B cell (primary cell): ENCODE measurements around the gene MSANTD3. TPM values are rescaled to one million over a fixed set of nuclear protein-coding genes. Genes with fewer than 3 reads are reported as not detected.

Experiments
- ATAC-seq: fragments of 200-7000 bp; cut with Tn5 transposase; one replicate; pipeline ENCODE4 v1.10.0; 2021; ENCODE audit warnings: low read depth, mild to moderate bottlenecking, moderate number of reproducible peaks, moderate library complexity
- CTCF ChIA-PET: fragments of 350-600 bp; sonication (Branson Sonifier 250); formaldehyde crosslinking; loops from one replicate; lab custom pipeline; 2021; ENCODE audit warnings: antibody characterized with exemption, inconsistent platforms; lab: Charles Lee
- POLR2A ChIA-PET: fragments of 350-600 bp; sonication (Branson Sonifier 250); formaldehyde crosslinking; loops from one replicate; lab custom pipeline; 2021; ENCODE audit warnings: antibody characterized with exemption; lab: Charles Lee
- DNase-seq: peaks from one replicate; pipeline ENCODE4 v3.0.0; 2013
- H2AFZ ChIP-seq: 2 replicates; pipeline ENCODE4 v1.6.1; 2012; ENCODE audit warnings: mild to moderate bottlenecking, low read depth, low read length; ENCODE audit not compliant: insufficient read depth, poor library complexity, severe bottlenecking
- H3K27ac ChIP-seq, 2 donors: 1 replicate in 1 of 2; 2 replicates in 1 of 2; pipeline ENCODE4 v1.5.1; 2012 to 2013; ENCODE audit warnings: low read length in 2 of 2, mild to moderate bottlenecking in 2 of 2, moderate library complexity in 1 of 2
- H3K27me3 ChIP-seq, 4 experiments: fragments of 200-600 bp in 1 of 4; sonication (generic) in 1 of 4; replicated peaks in 1 of 4; 1 replicate in 2 of 4; 2 replicates in 2 of 4; pipeline versions ENCODE4 v1.6.1 to v1.7.0; 2013 to 2016; ENCODE audit warnings: low read length in 3 of 4, mild to moderate bottlenecking in 2 of 4, mixed read lengths in 1 of 4, moderate library complexity in 1 of 4; ENCODE audit not compliant: insufficient read depth in 4 of 4, control insufficient read depth in 3 of 4; ENCODE audit errors: control extremely low read depth in 1 of 4
- H3K36me3 ChIP-seq, 2 experiments: replicated peaks in 1 of 2; 1 replicate in 1 of 2; 2 replicates in 1 of 2; pipeline versions ENCODE4 v1.6.1 to v1.7.1; 2013; ENCODE audit warnings: low read length in 1 of 2; ENCODE audit not compliant: insufficient read depth in 2 of 2, control insufficient read depth in 1 of 2; ENCODE audit errors: control extremely low read depth in 1 of 2, extremely low read depth in 1 of 2
- H3K4me1 ChIP-seq, 2 donors: fragments of 200-600 bp in 1 of 2; sonication (generic) in 1 of 2; 1 replicate in 1 of 2; 2 replicates in 1 of 2; pipeline versions ENCODE4 v1.5.1 to v1.6.1; 2013 to 2017; ENCODE audit warnings: low read length in 2 of 2; ENCODE audit not compliant: control insufficient read depth in 2 of 2, insufficient read depth in 2 of 2
- H3K4me2 ChIP-seq: replicated peaks from 2 replicates; pipeline ENCODE3; 2012; ENCODE audit warnings: mild to moderate bottlenecking, low read depth, low read length; ENCODE audit not compliant: poor library complexity, severe bottlenecking
- H3K4me3 ChIP-seq, 5 experiments: fragments of 200-600 bp in 1 of 5; sonication (generic) in 1 of 5; 1 replicate in 3 of 5; 2 replicates in 2 of 5; pipeline versions ENCODE4 v1.5.1 to v1.7.0; 2011 to 2016; ENCODE audit warnings: low read length in 4 of 5, mild to moderate bottlenecking in 4 of 5, low read depth in 2 of 5, control low read depth in 1 of 5, moderate library complexity in 1 of 5; ENCODE audit not compliant: insufficient read depth in 1 of 5; ENCODE audit errors: control extremely low read depth in 1 of 5, extremely low read depth in 1 of 5
- H3K79me2 ChIP-seq: fragments of 200-600 bp; sonication (generic); one replicate; pipeline ENCODE4 v1.6.0; 2016; ENCODE audit warnings: low read length; ENCODE audit not compliant: control insufficient read depth, insufficient read depth
- H3K9ac ChIP-seq: fragments of 200-600 bp; sonication (generic); 2 replicates; pipeline ENCODE4 v1.6.1; 2017; ENCODE audit warnings: mild to moderate bottlenecking, low read length, moderate library complexity
- H3K9me3 ChIP-seq, 3 donors: one replicate each; pipeline versions ENCODE4 v1.6.1 to v1.7.1; 2013; ENCODE audit warnings: low read length in 2 of 3; ENCODE audit not compliant: control insufficient read depth in 2 of 3, insufficient read depth in 1 of 3; ENCODE audit errors: control extremely low read depth in 1 of 3
- H4K20me1 ChIP-seq: 2 replicates; pipeline ENCODE4 v1.6.0; 2012; ENCODE audit warnings: mild to moderate bottlenecking, low read length; ENCODE audit not compliant: insufficient read depth, control insufficient read depth, poor library complexity, severe bottlenecking
- H3K27ac Mint-ChIP-seq: one replicate; pipeline ENCODE4 v1.8.0; 2021; ENCODE audit warnings: mixed read lengths
- H3K27me3 Mint-ChIP-seq: one replicate; pipeline ENCODE4 v1.8.0; 2021; ENCODE audit warnings: mixed read lengths
- H3K4me1 Mint-ChIP-seq: one replicate; pipeline ENCODE4 v1.8.0; 2021; ENCODE audit warnings: mixed read lengths
- H3K4me3 Mint-ChIP-seq: one replicate; pipeline ENCODE4 v1.8.0; 2021; ENCODE audit warnings: mixed read lengths
- H3K9me3 Mint-ChIP-seq: one replicate; pipeline ENCODE4 v1.8.0; 2022; ENCODE audit warnings: mixed read lengths; ENCODE audit not compliant: insufficient read depth
- EZH2 ChIP-seq: IDR thresholded peaks from 2 replicates; pipeline ENCODE4 v1.6.1; 2012; ENCODE audit warnings: borderline replicate concordance, low read depth, mild to moderate bottlenecking, moderate library complexity, low read length; ENCODE audit not compliant: insufficient read depth, poor library complexity, severe bottlenecking
- WGBS: methylation state at CpG from one replicate; pipeline ENCODE4 v1.1.5; 2013; ENCODE audit warnings: missing lambda C conversion rate; ENCODE audit not compliant: insufficient coverage; 5-methylcytosine and 5-hydroxymethylcytosine counted together
- intact Hi-C: fragments of 100-400 bp; cut with micrococcal nuclease; formaldehyde crosslinking; loops from one replicate; pipeline ENCODE4 v1.10.0; 2022
- polyA plus RNA-seq: library from polyadenylated mRNA; depleted of rRNA; stranded (reverse); fragments of >200 nt; gene quantifications from 2 replicates; pipeline ENCODE4 v1.2.3, GENCODE V29; 2012
- total RNA-seq, 2 donors: library from RNA; stranded (reverse); fragments of 120-200 nt in 1 of 2; gene quantifications; 1 replicate in 1 of 2; 2 replicates in 1 of 2; pipeline versions ENCODE4 v1.2.3 to v1.2.4, GENCODE V29; 2013 to 2022
- TF ChIP-seq, protein P1 (sequence below): fragments of 200-600 bp; IDR thresholded peaks from one replicate; pipeline ENCODE4 v1.8.0; 2022; ENCODE audit warnings: antibody characterized with exemption, mild to moderate bottlenecking

Gene MSANTD3
- total and polyA plus RNA-seq, 2 donors (not counting 1 experiment from before 2014, with no cell fraction given): 5.9 to 12.1 TPM

DNA sequence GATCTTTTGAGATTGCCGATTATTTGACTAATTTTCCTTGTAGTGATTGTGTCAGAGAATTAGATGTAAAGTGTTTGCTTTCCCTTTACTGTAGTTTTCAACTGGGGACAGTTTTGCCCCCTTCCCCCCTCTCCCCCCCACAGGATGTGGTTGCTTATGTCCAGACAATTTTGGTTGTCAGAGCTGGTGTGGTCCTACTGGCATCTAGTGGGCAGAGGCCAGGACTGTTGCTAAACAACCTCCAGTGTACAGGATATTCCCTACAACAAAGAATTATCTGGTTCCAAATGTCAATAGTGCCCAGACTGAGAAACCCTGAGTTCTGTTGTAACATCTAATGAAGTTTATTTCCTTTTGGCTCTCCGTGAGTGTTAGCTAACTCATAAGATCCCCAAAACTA lies 66.0 kb downstream of the MSANTD3 start:
- TF ChIP-seq, protein P1, sequence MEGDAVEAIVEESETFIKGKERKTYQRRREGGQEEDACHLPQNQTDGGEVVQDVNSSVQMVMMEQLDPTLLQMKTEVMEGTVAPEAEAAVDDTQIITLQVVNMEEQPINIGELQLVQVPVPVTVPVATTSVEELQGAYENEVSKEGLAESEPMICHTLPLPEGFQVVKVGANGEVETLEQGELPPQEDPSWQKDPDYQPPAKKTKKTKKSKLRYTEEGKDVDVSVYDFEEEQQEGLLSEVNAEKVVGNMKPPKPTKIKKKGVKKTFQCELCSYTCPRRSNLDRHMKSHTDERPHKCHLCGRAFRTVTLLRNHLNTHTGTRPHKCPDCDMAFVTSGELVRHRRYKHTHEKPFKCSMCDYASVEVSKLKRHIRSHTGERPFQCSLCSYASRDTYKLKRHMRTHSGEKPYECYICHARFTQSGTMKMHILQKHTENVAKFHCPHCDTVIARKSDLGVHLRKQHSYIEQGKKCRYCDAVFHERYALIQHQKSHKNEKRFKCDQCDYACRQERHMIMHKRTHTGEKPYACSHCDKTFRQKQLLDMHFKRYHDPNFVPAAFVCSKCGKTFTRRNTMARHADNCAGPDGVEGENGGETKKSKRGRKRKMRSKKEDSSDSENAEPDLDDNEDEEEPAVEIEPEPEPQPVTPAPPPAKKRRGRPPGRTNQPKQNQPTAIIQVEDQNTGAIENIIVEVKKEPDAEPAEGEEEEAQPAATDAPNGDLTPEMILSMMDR: no peak
- TF ChIP-seq EZH2: no peak
- H3K4me1 Mint-ChIP-seq: no peaks in the 10 kb centered on the region
- Histone ChIP-seq H3K4me2 (no peak overlapping the region), H3K27me3 (no peaks in the 10 kb centered on the region), H3K9me3 (no peaks in the 10 kb centered on the region), H3K9ac (no peak overlapping the region), H3K79me2 (no peaks in the 10 kb centered on the region), H3K36me3 (no peaks in the 10 kb centered on the region), H3K4me3 (no peak overlapping the region), H4K20me1 (no peaks in the 10 kb centered on the region), H3K4me1 (no peaks in the 10 kb centered on the region), H3K27ac (no peak overlapping the region), H2AFZ (no peak overlapping the region)
- CTCF ChIA-PET: no interaction called here
- WGBS: no CpG with 5 or more reads among the region's 2 CpGs
- H3K27me3 Mint-ChIP-seq: no peaks in the 10 kb centered on the region
- no peak overlapping the region for H3K4me3 Mint-ChIP-seq
- no peaks in the 10 kb centered on the region for H3K9me3 Mint-ChIP-seq
- ATAC-seq: no peak
- intact Hi-C loops: no loop called here
- no peak overlapping the region for H3K27ac Mint-ChIP-seq
- DNase-seq: no peak
- POLR2A ChIA-PET: no interaction called here

DNA sequence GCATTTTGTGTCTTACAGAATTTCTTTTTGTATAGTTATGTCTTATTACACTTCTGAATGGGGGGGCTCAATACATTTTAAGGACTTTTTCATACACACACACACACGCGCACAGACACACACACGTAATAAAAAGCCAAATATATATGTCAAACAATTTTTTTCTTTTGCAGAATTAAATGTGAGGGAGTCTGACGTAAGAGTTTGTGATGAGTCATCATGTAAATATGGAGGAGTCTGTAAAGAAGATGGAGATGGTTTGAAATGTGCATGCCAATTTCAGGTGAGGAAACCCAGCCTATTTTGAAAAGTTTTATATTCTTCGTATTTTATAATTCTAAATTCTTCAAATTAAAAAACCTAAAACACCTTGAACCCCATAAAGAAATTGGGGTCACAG lies 71.6 kb downstream of the MSANTD3 start:
- intact Hi-C loops: no loop called here
- Mint-ChIP-seq H3K9me3 (no peaks in the 10 kb centered on the region), H3K4me3 (no peak overlapping the region), H3K27ac (no peak overlapping the region), H3K27me3 (no peaks in the 10 kb centered on the region), H3K4me1 (peaks cover 3% of the 10 kb centered on the region)
- H3K79me2 ChIP-seq: no peaks in the 10 kb centered on the region
- H3K4me2 ChIP-seq: no peak overlapping the region
- ChIA-PET POLR2A (no interaction called here), CTCF (no interaction called here)
- no peak overlapping the region for H3K9ac ChIP-seq
- no peaks in the 10 kb centered on the region for H3K27me3 ChIP-seq
- no peak for TF ChIP-seq EZH2
- TF ChIP-seq, protein P1: no peak
- H4K20me1 ChIP-seq: no peaks in the 10 kb centered on the region
- no peak overlapping the region for H3K4me3 ChIP-seq
- no peak overlapping the region for H3K27ac ChIP-seq
- no peaks in the 10 kb centered on the region for H3K4me1 ChIP-seq
- H2AFZ ChIP-seq: no peak overlapping the region
- H3K36me3 ChIP-seq: no peaks in the 10 kb centered on the region
- H3K9me3 ChIP-seq: no peaks in the 10 kb centered on the region
- DNase-seq (no peak), ATAC-seq (no peak)
- no CpG with 5 or more reads among the region's 5 CpGs for WGBS
